Naive thymus-derived CD4-positive, alpha-beta T cell (primary cell): ENCODE results near the gene SAP30. TPM values are rescaled to one million over a fixed set of nuclear protein-coding genes. Genes with fewer than 3 reads are reported as not detected.

ENCODE experiments used
- ATAC-seq: fragments of 150-1000 bp; cut with Tn5 transposase; 2 replicates; pipeline ENCODE4 v1.10.0; 2021; ENCODE audit warnings: mild to moderate bottlenecking, moderate library complexity
- CTCF ChIA-PET: fragments of 350-600 bp; sonication (Branson Sonifier 250); formaldehyde crosslinking; loops from one replicate; lab custom pipeline; 2021; ENCODE audit warnings: antibody characterized with exemption; lab: Charles Lee
- POLR2A ChIA-PET: fragments of 350-600 bp; sonication (Branson Sonifier 250); formaldehyde crosslinking; loops from one replicate; lab custom pipeline; 2021; ENCODE audit warnings: antibody characterized with exemption, inconsistent platforms; lab: Charles Lee
- DNase-seq, 9 donors: peaks; one replicate each; pipeline versions ENCODE4 v3.0.0 to v3.0.0-alpha.2; 2020 to 2022; ENCODE audit warnings: mixed read lengths in 1 of 9
- H3K27ac ChIP-seq: one replicate; pipeline ENCODE4 v1.7.0; 2013; ENCODE audit warnings: mild to moderate bottlenecking, low read depth, low read length, moderate library complexity
- H3K27me3 ChIP-seq, 2 donors: one replicate each; pipeline ENCODE4 v1.7.0; 2013; ENCODE audit warnings: low read length in 2 of 2, mild to moderate bottlenecking in 2 of 2, moderate library complexity in 2 of 2; ENCODE audit not compliant: control insufficient read depth in 2 of 2, insufficient read depth in 2 of 2
- H3K36me3 ChIP-seq, 3 experiments: 1 replicate in 2 of 3; 2 replicates in 1 of 3; pipeline ENCODE4 v1.7.0; 2013; ENCODE audit warnings: low read length in 3 of 3, mild to moderate bottlenecking in 3 of 3, moderate library complexity in 1 of 3; ENCODE audit not compliant: insufficient read depth in 3 of 3, control insufficient read depth in 2 of 3
- H3K4me1 ChIP-seq, 2 donors: one replicate each; pipeline ENCODE4 v1.7.0; 2013; ENCODE audit warnings: low read length in 2 of 2, mild to moderate bottlenecking in 2 of 2, moderate library complexity in 1 of 2; ENCODE audit not compliant: control insufficient read depth in 2 of 2, insufficient read depth in 2 of 2
- H3K4me3 ChIP-seq: 2 replicates; pipeline ENCODE4 v1.7.0; 2013; ENCODE audit warnings: mild to moderate bottlenecking, low read length
- H3K9me3 ChIP-seq, 3 experiments: 1 replicate in 2 of 3; 2 replicates in 1 of 3; pipeline ENCODE4 v1.7.0; 2013; ENCODE audit warnings: low read length in 3 of 3; ENCODE audit not compliant: control insufficient read depth in 2 of 3
- H3K27ac Mint-ChIP-seq, 9 donors: one replicate each; pipeline ENCODE4 v1.8.0; 2020 to 2022; ENCODE audit warnings: mixed read lengths in 9 of 9, mild to moderate bottlenecking in 8 of 9, moderate library complexity in 5 of 9, inconsistent platforms in 2 of 9
- H3K27me3 Mint-ChIP-seq, 5 donors: one replicate each; pipeline ENCODE4 v1.8.0; 2021 to 2022; ENCODE audit warnings: mixed read lengths in 5 of 5, mild to moderate bottlenecking in 1 of 5
- H3K36me3 Mint-ChIP-seq, 5 donors: one replicate each; pipeline ENCODE4 v1.8.0; 2020 to 2022; ENCODE audit warnings: mixed read lengths in 5 of 5, mild to moderate bottlenecking in 3 of 5, inconsistent platforms in 1 of 5
- H3K4me1 Mint-ChIP-seq, 7 donors: one replicate each; pipeline ENCODE4 v1.8.0; 2020 to 2022; ENCODE audit warnings: mixed read lengths in 7 of 7, mild to moderate bottlenecking in 3 of 7, inconsistent platforms in 1 of 7
- H3K4me3 Mint-ChIP-seq, 10 donors: one replicate each; pipeline ENCODE4 v1.8.0; 2020 to 2022; ENCODE audit warnings: mild to moderate bottlenecking in 10 of 10, mixed read lengths in 10 of 10, moderate library complexity in 6 of 10, inconsistent platforms in 2 of 10
- H3K9me3 Mint-ChIP-seq, 11 donors: one replicate each; pipeline ENCODE4 v1.8.0; 2020 to 2022; ENCODE audit warnings: mixed read lengths in 11 of 11, mild to moderate bottlenecking in 4 of 11, inconsistent platforms in 1 of 11, moderate library complexity in 1 of 11
- intact Hi-C, 2 donors: fragments of 100-400 bp; cut with micrococcal nuclease; formaldehyde crosslinking; loops; one replicate each; pipeline ENCODE4 v1.15.1; 2023
- polyA plus RNA-seq, 2 donors: library from polyadenylated mRNA; unstranded; fragments of 300-500 nt; fragmentation: Illumina TruSeq; gene quantifications; one replicate each; pipeline ENCODE4 v1.2.3, GENCODE V29; 2021
- total RNA-seq, 6 experiments: library from RNA in 5 of 6; stranded (reverse) in 5 of 6; gene quantifications; 1 replicate in 5 of 6; 2 replicates in 1 of 6; pipeline ENCODE4 v1.2.3 and lab custom pipeline; 2021 to 2026

SAP30 gene
- total and polyA plus RNA-seq, 7 experiments from 2014 or later: 0.48 to 27.4 (median 1.1) TPM

DNA sequence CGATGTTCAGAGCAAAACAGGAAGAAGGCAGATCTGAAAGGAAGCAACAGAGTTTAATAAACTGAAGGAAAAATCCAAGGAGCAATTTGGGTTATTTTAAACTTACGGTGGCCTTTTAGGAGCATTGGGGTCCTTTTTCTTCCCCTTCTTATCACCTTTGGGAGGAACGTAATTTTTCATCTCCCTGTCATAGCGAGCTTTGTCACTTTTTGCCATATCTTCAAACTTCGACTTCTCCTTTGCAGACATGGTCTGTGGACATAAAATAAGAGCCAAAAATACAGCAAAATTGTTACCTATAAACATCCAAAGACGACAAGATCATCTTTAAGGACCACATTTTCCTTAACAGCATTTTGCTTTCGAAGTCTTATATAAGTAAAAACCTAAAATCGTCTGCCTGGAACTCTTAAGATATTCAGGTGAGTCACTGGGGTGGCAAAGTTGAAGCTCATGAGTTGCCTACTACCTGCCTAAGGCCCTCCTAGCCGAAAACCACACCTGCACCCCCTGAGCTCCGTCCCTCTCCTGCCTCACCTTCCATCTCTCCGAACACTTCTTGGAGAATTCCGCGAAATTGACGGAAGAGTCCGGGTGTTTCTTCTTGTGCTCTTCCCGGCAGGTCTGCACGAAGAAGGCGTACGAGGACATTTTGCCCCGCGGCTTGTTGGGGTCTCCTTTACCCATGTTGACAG lies 37.6 kb upstream of the SAP30 start:
- intact Hi-C loops: loop anchor here (2.0 to 5.0 kb wide), 2 partner anchors 14 to 1189 kb away; partner anchors contain the start of gene HPGD (in 1 of the 2)
- H3K4me1 ChIP-seq: peaks cover 7 to 18% of the 10 kb centered on the region in 2 donors
- H3K36me3 ChIP-seq: peaks cover 0 to 9% (median 6%) of the 10 kb centered on the region in 3 experiments
- no peaks in the 10 kb centered on the region for H3K9me3 ChIP-seq
- Mint-ChIP-seq H3K27me3 (peaks cover 3 to 18% (median 11%) of the 10 kb centered on the region in 5 donors), H3K9me3 (peaks cover 0 to 6% (median 0%) of the 10 kb centered on the region in 11 donors), H3K4me1 (peaks cover 20 to 57% (median 30%) of the 10 kb centered on the region in 7 donors), H3K4me3 (peak overlapping the region; percentile 89 to 100 (median 97)), H3K27ac (peak overlapping the region; percentile 86 to 99 (median 94)), H3K36me3 (peaks cover 4 to 31% (median 4%) of the 10 kb centered on the region in 5 donors)
- no peaks in the 10 kb centered on the region for H3K27me3 ChIP-seq
- peak overlapping the region; percentile 98 for H3K27ac ChIP-seq
- ATAC-seq (no peak), DNase-seq (peak in 6 of 9 donors; percentile 8 to 31 (median 28))
- ChIA-PET CTCF (interaction anchor here (0.7 to 2.5 kb wide), 4 partner anchors 14 to 173 kb away, joined by 3 to 8 read pairs (median 6); partner anchors contain the start of gene SAP30), POLR2A (interaction anchor here (0.8 to 8.8 kb wide), 13 partner anchors 8 to 951 kb away, joined by 3 to 209 read pairs (median 6); partner anchors contain the start of genes CEP44, FBXO8 and SAP30)
- peak overlapping the region; percentile 89 for H3K4me3 ChIP-seq

DNA sequence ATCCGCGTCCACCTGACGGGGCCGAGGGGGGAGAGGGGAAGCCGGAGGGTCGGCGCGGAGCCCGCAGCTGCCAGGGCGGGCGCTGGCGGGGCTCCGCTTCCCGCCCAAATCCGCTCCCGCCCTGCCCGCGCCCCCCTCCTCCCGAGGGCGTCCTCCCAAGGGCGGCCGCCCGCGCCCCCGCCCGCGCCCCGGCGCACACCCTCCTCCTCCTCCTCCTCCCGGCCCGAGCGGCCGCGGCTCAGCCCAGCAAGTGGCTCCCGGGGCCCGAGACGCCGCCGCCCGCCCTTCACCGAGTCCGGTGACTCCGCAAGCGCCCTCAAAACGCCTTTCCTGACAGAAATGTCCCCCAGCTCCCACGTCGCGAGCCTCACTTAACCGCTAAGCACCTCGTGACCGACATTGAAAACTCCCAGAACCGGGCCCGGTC lies 37.1 kb upstream of the SAP30 start:
- no peak for ATAC-seq
- Mint-ChIP-seq H3K9me3 (peaks cover 0 to 6% (median 0%) of the 10 kb centered on the region in 11 donors), H3K36me3 (peaks cover 4 to 31% (median 4%) of the 10 kb centered on the region in 5 donors), H3K4me3 (peak overlapping the region; percentile 93 to 100 (median 99)), H3K4me1 (peaks cover 20 to 57% (median 30%) of the 10 kb centered on the region in 7 donors), H3K27me3 (peaks cover 4 to 18% (median 11%) of the 10 kb centered on the region in 5 donors), H3K27ac (peak overlapping the region; percentile 97 to 100 (median 99))
- H3K27ac ChIP-seq: peak overlapping the region; percentile 98
- H3K9me3 ChIP-seq: no peaks in the 10 kb centered on the region
- CTCF ChIA-PET: interaction anchor here (0.6 to 2.5 kb wide), 4 partner anchors 14 to 172 kb away, joined by 3 to 8 read pairs (median 4); partner anchors contain the start of gene SAP30
- no peaks in the 10 kb centered on the region for H3K27me3 ChIP-seq
- intact Hi-C loops: loop anchor here (1.0 to 5.0 kb wide), 9 partner anchors 10 to 1189 kb away; partner anchors contain the start of genes GALNT7 (in 2 of the 2), SAP30 (in 2 of the 2), CEP44 (in 1 of the 2) and FBXO8 (in 1 of the 2)
- H3K36me3 ChIP-seq: peaks cover 0 to 9% (median 6%) of the 10 kb centered on the region in 3 experiments
- peak overlapping the region; percentile 89 for H3K4me3 ChIP-seq
- H3K4me1 ChIP-seq: peaks cover 7 to 18% of the 10 kb centered on the region in 2 donors
- POLR2A ChIA-PET: interaction anchor here (0.8 to 8.8 kb wide), 17 partner anchors 9 to 950 kb away, joined by 3 to 209 read pairs (median 4); partner anchors contain the start of genes CEP44, FBXO8 and SAP30
- peak in 1 of 9 donors; percentile 46 for DNase-seq

DNA sequence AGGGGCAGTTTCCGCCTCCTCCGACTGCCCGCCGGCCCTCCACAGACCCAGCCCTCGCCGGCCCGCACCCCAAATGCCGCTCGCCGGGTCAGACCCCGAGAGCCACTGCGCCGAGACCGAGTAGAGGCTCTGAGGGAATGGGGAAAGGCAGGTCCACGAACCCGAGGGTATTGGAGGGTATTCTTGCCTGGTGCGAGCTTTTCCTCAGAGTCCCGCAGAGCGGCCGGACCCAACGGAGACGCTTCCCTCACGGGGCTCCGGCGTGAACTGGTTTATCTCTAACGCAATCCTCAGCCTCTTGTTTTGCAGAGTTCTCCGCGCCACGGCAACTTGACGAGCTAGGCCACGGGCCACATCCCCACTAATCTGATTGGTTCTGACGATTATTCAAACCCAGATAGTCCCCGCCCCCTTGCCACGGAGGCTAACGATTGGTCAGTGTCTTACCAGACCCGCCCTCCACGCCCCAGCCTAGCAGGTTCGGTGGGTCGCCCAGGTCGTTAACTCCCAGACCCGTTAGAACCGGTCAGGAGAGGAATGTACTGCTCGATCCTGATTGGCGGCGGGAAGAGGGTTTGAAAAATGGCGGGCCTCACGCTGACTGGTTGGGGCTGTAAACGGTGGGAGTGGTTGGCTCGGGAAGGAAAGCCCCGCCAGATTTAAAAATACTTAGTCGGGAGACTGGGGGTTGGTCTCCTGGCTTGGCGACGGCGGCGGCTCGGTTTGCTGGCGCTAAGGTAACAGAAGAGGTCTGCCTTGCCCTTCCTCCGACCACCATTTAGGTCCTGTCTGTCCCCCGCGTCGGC lies 36.5 kb upstream of the SAP30 start, which contains the start of gene HMGB2:
HMGB2 (minus strand) TSS at position 274 of the 806 bp plus-strand sequence. CDS start 709 bp downstream, outside the sequence.
- H3K9me3 ChIP-seq: no peaks in the 10 kb centered on the region
- Mint-ChIP-seq H3K9me3 (peaks cover 0 to 6% (median 0%) of the 10 kb centered on the region in 11 donors), H3K27me3 (peaks cover 6 to 18% (median 11%) of the 10 kb centered on the region in 5 donors), H3K36me3 (peaks cover 4 to 27% (median 4%) of the 10 kb centered on the region in 5 donors), H3K4me1 (peaks cover 20 to 55% (median 30%) of the 10 kb centered on the region in 7 donors), H3K27ac (peak within 1 kb of the TSS; percentile 97 to 100 (median 99)), H3K4me3 (peak within 1 kb of the TSS; percentile 93 to 100 (median 99))
- CTCF ChIA-PET: interaction anchor here (0.6 to 2.5 kb wide), 3 partner anchors 37 to 172 kb away, joined by 3 to 8 read pairs (median 3); partner anchors contain the start of gene SAP30
- POLR2A ChIA-PET: interaction anchor here (0.6 to 8.8 kb wide), 23 partner anchors 10 to 950 kb away, joined by 3 to 209 read pairs (median 4); partner anchors contain the start of genes CEP44, FBXO8 and SAP30
- peaks cover 0 to 9% (median 6%) of the 10 kb centered on the region in 3 experiments for H3K36me3 ChIP-seq
- intact Hi-C loops: loop anchor here (1.0 to 5.0 kb wide), 9 partner anchors 11 to 1188 kb away; partner anchors contain the start of genes GALNT7 (in 2 of the 2), SAP30 (in 2 of the 2), CEP44 (in 1 of the 2) and FBXO8 (in 1 of the 2)
- ATAC-seq: peak; percentile 97
- DNase-seq: peak; percentile 96 to 100 (median 100)
- H3K4me1 ChIP-seq: peaks cover 7 to 18% of the 10 kb centered on the region in 2 donors
- H3K27ac ChIP-seq: peak within 1 kb of the TSS; percentile 98
- H3K4me3 ChIP-seq: peak within 1 kb of the TSS; percentile 89
- H3K27me3 ChIP-seq: no peaks in the 10 kb centered on the region

DNA sequence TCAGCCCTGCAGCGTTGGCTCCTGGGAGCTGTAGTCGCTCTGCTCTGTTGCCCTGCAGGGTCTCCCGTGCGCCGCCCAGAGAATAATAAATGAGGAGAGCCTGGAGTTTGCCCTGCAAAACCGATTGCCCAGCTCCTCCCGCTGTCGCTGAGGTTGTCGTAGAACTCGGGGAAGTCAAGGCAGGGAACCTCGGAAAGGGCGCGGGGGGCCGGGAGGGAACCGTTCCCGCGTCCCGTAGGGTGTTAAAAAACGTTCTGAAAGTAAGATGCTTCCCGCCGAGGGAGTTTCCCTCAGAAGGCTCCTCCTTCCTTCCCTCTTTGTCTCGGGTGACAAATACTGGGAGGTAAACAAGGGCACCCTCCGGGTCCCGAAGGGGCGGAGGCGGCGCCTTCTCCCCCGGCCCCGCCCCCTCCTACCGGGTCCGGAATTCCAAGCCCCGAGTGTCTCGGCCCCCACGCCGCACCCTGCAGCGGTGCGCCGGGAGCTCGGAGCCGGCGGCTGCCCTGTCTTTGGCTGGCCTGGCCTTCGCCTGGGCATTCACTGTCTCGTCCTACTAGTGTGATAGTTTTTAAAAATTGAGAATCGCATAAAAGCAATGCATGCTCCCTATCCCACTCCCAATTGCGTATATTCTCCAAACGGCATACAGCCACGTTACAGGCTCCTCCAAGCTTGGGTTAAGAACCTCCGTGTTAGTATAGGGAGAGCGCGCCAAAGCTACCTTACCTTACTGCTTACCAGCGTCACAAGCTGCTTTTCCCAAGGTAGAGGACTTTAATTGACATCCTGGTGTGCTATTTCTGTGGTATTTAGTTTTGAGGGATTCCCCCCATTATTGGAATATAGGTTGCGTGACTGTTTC lies 35.6 kb upstream of the SAP30 start:
- Mint-ChIP-seq H3K4me1 (peaks cover 20 to 46% (median 30%) of the 10 kb centered on the region in 7 donors), H3K27ac (peak overlapping the region; percentile 97 to 100 (median 99)), H3K27me3 (peaks cover 6 to 18% (median 11%) of the 10 kb centered on the region in 5 donors), H3K4me3 (peak overlapping the region; percentile 93 to 100 (median 99)), H3K36me3 (peaks cover 4 to 25% (median 4%) of the 10 kb centered on the region in 5 donors), H3K9me3 (peaks cover 0 to 6% (median 0%) of the 10 kb centered on the region in 11 donors)
- ATAC-seq (peak; percentile 21), DNase-seq (peak in 3 of 9 donors; percentile 9 to 70 (median 10))
- POLR2A ChIA-PET: interaction anchor here (0.6 to 8.8 kb wide), 19 partner anchors 10 to 949 kb away, joined by 3 to 209 read pairs (median 4); partner anchors contain the start of genes CEP44, FBXO8 and SAP30
- Histone ChIP-seq H3K36me3 (peaks cover 0 to 9% (median 6%) of the 10 kb centered on the region in 3 experiments), H3K4me1 (peaks cover 7 to 18% of the 10 kb centered on the region in 2 donors), H3K27me3 (no peaks in the 10 kb centered on the region), H3K27ac (peak overlapping the region; percentile 98), H3K4me3 (peak overlapping the region; percentile 89), H3K9me3 (no peaks in the 10 kb centered on the region)
- intact Hi-C loops: loop anchor here (1.0 to 5.0 kb wide), 9 partner anchors 12 to 1187 kb away; partner anchors contain the start of genes GALNT7 (in 2 of the 2), SAP30 (in 2 of the 2), CEP44 (in 1 of the 2) and FBXO8 (in 1 of the 2)
- CTCF ChIA-PET: no interaction called here

DNA sequence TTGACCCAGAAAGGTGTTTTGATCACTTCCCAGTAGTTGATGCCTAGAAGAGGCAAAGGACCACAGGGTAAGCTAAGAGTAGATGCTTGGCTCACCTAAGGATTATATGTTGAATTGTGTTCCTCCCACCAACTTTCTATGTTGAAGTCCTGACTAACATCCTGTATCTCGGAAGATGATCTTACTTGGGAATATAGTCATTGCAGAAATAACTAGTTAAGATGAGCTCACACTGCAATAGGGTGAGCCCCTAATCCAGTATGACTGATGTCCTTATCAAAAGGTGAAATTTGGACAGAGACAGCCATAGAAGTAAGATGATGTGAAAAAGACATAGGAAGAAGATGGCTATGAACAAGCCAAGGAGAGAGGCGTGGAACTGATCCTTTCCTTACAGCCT lies 33.3 kb upstream of the SAP30 start:
- Mint-ChIP-seq H3K27me3 (peaks cover 8 to 18% (median 11%) of the 10 kb centered on the region in 5 donors), H3K9me3 (peaks cover 0 to 6% (median 0%) of the 10 kb centered on the region in 11 donors), H3K27ac (no peak overlapping the region), H3K4me3 (no peak overlapping the region), H3K36me3 (peaks cover 0 to 14% (median 0%) of the 10 kb centered on the region in 5 donors), H3K4me1 (peaks cover 13 to 29% (median 21%) of the 10 kb centered on the region in 7 donors)
- POLR2A ChIA-PET: interaction anchor here (8.8 kb wide), 1 partner anchor 34 kb away, joined by 209 read pairs; the partner anchor contains the start of gene SAP30
- no peaks in the 10 kb centered on the region for H3K9me3 ChIP-seq
- H3K27ac ChIP-seq: no peak overlapping the region
- no peaks in the 10 kb centered on the region for H3K27me3 ChIP-seq
- no peak for ATAC-seq
- intact Hi-C loops: no loop called here
- H3K4me1 ChIP-seq: peaks cover 7 to 12% of the 10 kb centered on the region in 2 donors
- CTCF ChIA-PET: no interaction called here
- DNase-seq: no peak
- peaks cover 0 to 9% (median 0%) of the 10 kb centered on the region in 3 experiments for H3K36me3 ChIP-seq
- H3K4me3 ChIP-seq: no peak overlapping the region
